ENCODE data around the gene MCMBP. TPM values are rescaled to one million over a fixed set of nuclear protein-coding genes. Genes with fewer than 3 reads are reported as not detected.

The MCMBP gene
- total RNA-seq, 2 experiments from 2014 or later, result 53.8 to 77.5 TPM

- H4K20me1 ChIP-seq (ENCODE audit: insufficient read depth, low read length), result no peaks in the 10 kb centered on the region
- POLR2A ChIA-PET, result no interaction called here
- intact Hi-C loops (cut with micrococcal nuclease; ENCODE audit: unreplicated experiment), result no loop called here
- no peaks in the 10 kb centered on the region for H3K79me2 ChIP-seq (ENCODE audit: insufficient read depth, low read depth, low read length)
- peaks cover 98% of the 10 kb centered on the region for H3K36me3 ChIP-seq (ENCODE audit: insufficient read depth, low read length)
- no peaks in the 10 kb centered on the region for H3K9me2 ChIP-seq (ENCODE audit: insufficient read depth, low read length)
- H3K4me3 ChIP-seq (ENCODE audit: low read depth, low read length, poor library complexity, severe bottlenecking), result no peak overlapping the region
- H3K9me3 ChIP-seq (ENCODE audit: low read length), result no peaks in the 10 kb centered on the region
- no peak for DNase-seq (ENCODE audit: low spot score)
- H3K4me2 ChIP-seq (ENCODE audit: low read length), result no peak overlapping the region
- no TSS peak for BruUV-seq (replicated peaks)
- H2AFZ ChIP-seq (ENCODE audit: low read length), result no peak overlapping the region
- no peak for TF ChIP-seq EZH2phosphoT487 (IDR thresholded peaks at IDR 0.05; ENCODE audit: borderline replicate concordance, low read depth, low read length)
- TF ChIP-seq CTCF (conservative IDR thresholded peaks at IDR 0.05; ENCODE audit: low read length), result no peak
- no peak overlapping the region for H3K27ac ChIP-seq (ENCODE audit: low read depth, low read length, poor library complexity, severe bottlenecking)
- no peaks in the 10 kb centered on the region for H3K4me1 ChIP-seq (ENCODE audit: insufficient read depth, low read length, poor library complexity, severe bottlenecking)
- CTCF ChIA-PET (ENCODE audit: unreplicated experiment), result no interaction called here
Measured at GRCh38 chr10:119834188-119834587, 38.5 kb downstream of the MCMBP start.

GRCh38 chr10:119832951-119833350, 39.7 kb downstream of the MCMBP start:
- Histone ChIP-seq H4K20me1 (ENCODE audit: insufficient read depth, low read length) (no peaks in the 10 kb centered on the region), H3K9me2 (ENCODE audit: insufficient read depth, low read length) (no peaks in the 10 kb centered on the region), H3K4me3 (ENCODE audit: low read depth, low read length, poor library complexity, severe bottlenecking) (no peak overlapping the region), H3K9me3 (ENCODE audit: low read length) (no peaks in the 10 kb centered on the region), H3K4me1 (ENCODE audit: insufficient read depth, low read length, poor library complexity, severe bottlenecking) (no peaks in the 10 kb centered on the region), H2AFZ (ENCODE audit: low read length) (no peak overlapping the region), H3K4me2 (ENCODE audit: low read length) (no peak overlapping the region), H3K36me3 (ENCODE audit: insufficient read depth, low read length) (peaks cover 100% of the 10 kb centered on the region), H3K27ac (ENCODE audit: low read depth, low read length, poor library complexity, severe bottlenecking) (no peak overlapping the region), H3K79me2 (ENCODE audit: insufficient read depth, low read depth, low read length) (no peaks in the 10 kb centered on the region)
- no TSS peak for BruUV-seq (replicated peaks)
- ChIA-PET POLR2A (no interaction called here), CTCF (ENCODE audit: unreplicated experiment) (no interaction called here)
- DNase-seq (ENCODE audit: low spot score), result no peak
- TF ChIP-seq EZH2phosphoT487 (IDR thresholded peaks at IDR 0.05; ENCODE audit: borderline replicate concordance, low read depth, low read length) (no peak), CTCF (conservative IDR thresholded peaks at IDR 0.05; ENCODE audit: low read length) (no peak)
- intact Hi-C loops (cut with micrococcal nuclease; ENCODE audit: unreplicated experiment), result no loop called here

GRCh38 chr10:119831656-119832055, 41.0 kb downstream of the MCMBP start:
- Histone ChIP-seq H2AFZ (ENCODE audit: low read length) (no peak overlapping the region), H3K36me3 (ENCODE audit: insufficient read depth, low read length) (peaks cover 100% of the 10 kb centered on the region), H3K9me2 (ENCODE audit: insufficient read depth, low read length) (no peaks in the 10 kb centered on the region), H4K20me1 (ENCODE audit: insufficient read depth, low read length) (no peaks in the 10 kb centered on the region), H3K4me2 (ENCODE audit: low read length) (no peak overlapping the region), H3K9me3 (ENCODE audit: low read length) (no peaks in the 10 kb centered on the region), H3K27ac (ENCODE audit: low read depth, low read length, poor library complexity, severe bottlenecking) (no peak overlapping the region), H3K79me2 (ENCODE audit: insufficient read depth, low read depth, low read length) (no peaks in the 10 kb centered on the region), H3K4me3 (ENCODE audit: low read depth, low read length, poor library complexity, severe bottlenecking) (no peak overlapping the region), H3K4me1 (ENCODE audit: insufficient read depth, low read length, poor library complexity, severe bottlenecking) (no peaks in the 10 kb centered on the region)
- ChIA-PET POLR2A (interaction anchor here (0.7 to 1.3 kb wide), 2 partner anchors 33 to 41 kb away, joined by 3 to 4 read pairs; no protein-coding TSS in a partner anchor), CTCF (ENCODE audit: unreplicated experiment) (no interaction called here)
- TF ChIP-seq CTCF (conservative IDR thresholded peaks at IDR 0.05; ENCODE audit: low read length), result no peak
- TF ChIP-seq EZH2phosphoT487 (IDR thresholded peaks at IDR 0.05; ENCODE audit: borderline replicate concordance, low read depth, low read length), result no peak
- no TSS peak for BruUV-seq (replicated peaks)
- intact Hi-C loops (cut with micrococcal nuclease; ENCODE audit: unreplicated experiment), result no loop called here
- no peak for DNase-seq (ENCODE audit: low spot score)
